IPS-18a (cell line): ENCODE data around the gene RAF1.

ENCODE experiments used
- H3K27ac ChIP-seq: one replicate; pipeline ENCODE4 v1.5.1; 2013; ENCODE audit warnings: low read length
- H3K27me3 ChIP-seq: one replicate; pipeline ENCODE4 v1.6.1; 2013; ENCODE audit warnings: mild to moderate bottlenecking, low read length; ENCODE audit not compliant: control insufficient read depth, insufficient read depth
- H3K36me3 ChIP-seq: one replicate; pipeline ENCODE4 v1.6.1; 2013; ENCODE audit warnings: low read depth, low read length; ENCODE audit not compliant: control insufficient read depth
- H3K4me1 ChIP-seq: one replicate; pipeline ENCODE4 v1.6.1; 2013; ENCODE audit warnings: low read depth, low read length; ENCODE audit not compliant: control insufficient read depth
- H3K4me3 ChIP-seq: one replicate; pipeline ENCODE4 v1.5.1; 2013; ENCODE audit warnings: low read length
- H3K9ac ChIP-seq: one replicate; pipeline ENCODE4 v1.6.1; 2013; ENCODE audit warnings: mild to moderate bottlenecking, low read length, moderate library complexity
- H3K9me3 ChIP-seq: one replicate; pipeline ENCODE4 v1.6.1; 2013; ENCODE audit warnings: low read depth, low read length; ENCODE audit not compliant: control insufficient read depth

Gene RAF1

DNA sequence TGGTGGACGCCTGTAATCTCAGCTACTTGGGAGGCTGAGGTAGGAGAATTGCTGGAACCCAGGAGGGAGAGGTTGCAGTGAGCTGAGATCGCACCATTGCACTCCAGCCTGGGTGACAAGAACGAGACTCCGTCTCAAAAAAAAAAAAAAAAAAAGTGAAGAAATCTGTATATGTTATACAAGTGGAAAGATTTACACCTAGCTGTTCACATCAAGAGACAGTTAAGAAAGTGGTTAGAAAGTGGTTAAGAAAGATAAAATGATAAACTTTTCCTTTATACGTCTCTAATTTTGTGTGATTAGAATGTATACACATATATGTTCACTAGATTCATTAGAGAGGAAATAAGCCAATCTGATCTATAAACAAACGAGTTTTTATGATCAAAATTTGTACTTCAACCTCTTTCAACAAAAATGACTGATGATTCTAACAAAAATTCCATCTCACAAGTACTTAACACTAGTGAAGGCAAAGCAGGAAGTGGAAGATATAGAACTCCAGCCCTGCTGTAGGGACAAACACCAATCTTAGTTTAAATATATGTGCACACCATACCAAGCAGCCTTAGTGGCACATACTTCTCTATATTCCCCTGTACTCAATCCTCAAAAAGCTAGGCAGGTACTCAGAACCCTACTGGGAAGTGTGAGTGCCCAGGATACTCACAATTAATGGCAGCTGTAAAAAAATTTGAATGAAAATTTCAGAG, 51.2 kb downstream of the RAF1 start:
- H3K27me3 ChIP-seq = no peaks in the 10 kb centered on the region
- peaks cover 43% of the 10 kb centered on the region for H3K36me3 ChIP-seq
- no peaks in the 10 kb centered on the region for H3K9me3 ChIP-seq
- no peak overlapping the region for H3K4me3 ChIP-seq
- no peak overlapping the region for H3K27ac ChIP-seq
- H3K4me1 ChIP-seq = no peaks in the 10 kb centered on the region
- no peak overlapping the region for H3K9ac ChIP-seq

DNA sequence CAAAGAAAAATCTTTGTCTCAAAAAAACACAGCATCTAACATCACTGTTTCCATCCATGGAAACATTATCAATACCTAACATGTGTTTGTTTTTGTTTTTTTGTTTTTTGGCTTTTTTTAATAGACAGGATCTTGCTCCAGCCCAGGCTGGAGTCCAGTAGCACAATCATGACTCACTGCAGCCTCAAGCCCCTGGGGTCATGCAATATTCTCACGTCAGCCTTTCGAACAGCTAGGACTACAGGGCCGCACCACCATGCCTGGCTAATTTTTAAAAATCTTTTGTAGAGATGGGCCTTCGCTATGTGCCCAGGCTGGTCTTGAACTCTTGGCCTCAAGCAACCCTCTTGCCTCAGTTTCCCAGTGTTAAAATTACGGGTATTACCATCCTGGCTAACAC, 52.8 kb downstream of the RAF1 start:
- Histone ChIP-seq H3K27me3 (no peaks in the 10 kb centered on the region), H3K9me3 (no peaks in the 10 kb centered on the region), H3K4me3 (no peak overlapping the region), H3K9ac (no peak overlapping the region), H3K4me1 (no peaks in the 10 kb centered on the region), H3K27ac (no peak overlapping the region), H3K36me3 (peaks cover 41% of the 10 kb centered on the region)

DNA sequence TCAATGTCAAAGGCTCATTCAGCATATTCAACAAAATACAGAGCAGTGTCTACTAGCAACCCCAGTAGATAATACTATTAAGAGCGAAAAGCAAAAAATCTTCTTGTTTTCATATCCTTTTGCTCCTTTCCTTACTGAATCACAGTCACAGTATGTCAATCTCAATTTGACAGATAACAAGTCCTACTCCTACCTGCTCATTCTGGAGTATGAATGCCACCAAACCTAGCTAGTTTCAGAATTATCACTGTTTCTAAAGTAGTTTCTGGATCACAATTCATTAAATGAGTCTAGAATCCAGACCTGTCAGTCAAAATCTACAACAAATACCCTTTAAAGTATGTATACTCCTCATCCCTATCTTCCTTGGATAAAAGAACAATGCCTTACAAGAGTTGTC, 55.5 kb downstream of the RAF1 start:
- Histone ChIP-seq H3K27me3 (no peaks in the 10 kb centered on the region), H3K36me3 (peaks cover 54% of the 10 kb centered on the region), H3K27ac (no peak overlapping the region)

DNA sequence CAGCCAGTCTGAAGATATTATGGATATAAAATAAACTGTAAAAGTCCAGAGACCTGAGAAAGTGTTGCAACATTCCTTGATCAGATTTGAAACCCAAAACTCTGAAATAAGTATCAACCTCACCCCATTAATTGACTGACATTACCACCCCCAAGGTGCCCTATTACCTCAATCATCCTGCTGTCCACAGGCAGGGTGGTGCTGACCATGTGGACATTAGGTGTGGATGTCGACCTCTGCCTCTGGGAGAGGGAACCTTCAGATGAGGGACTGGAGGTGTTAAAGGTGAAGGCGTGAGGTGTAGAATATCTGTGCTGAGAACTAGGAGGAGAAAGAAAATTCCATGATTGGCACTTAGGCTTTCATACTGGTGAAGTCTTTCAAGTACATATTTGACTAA, 59.9 kb downstream of the RAF1 start:
- Histone ChIP-seq H3K27ac (no peak overlapping the region), H3K9me3 (no peaks in the 10 kb centered on the region), H3K27me3 (no peaks in the 10 kb centered on the region), H3K4me3 (no peak overlapping the region), H3K36me3 (peaks cover 78% of the 10 kb centered on the region), H3K4me1 (no peaks in the 10 kb centered on the region), H3K9ac (no peak overlapping the region)

More for the DNA sequence above, 55.5 kb downstream of the RAF1 start:
- Histone ChIP-seq H3K9ac (no peak overlapping the region), H3K9me3 (no peaks in the 10 kb centered on the region), H3K4me3 (no peak overlapping the region), H3K4me1 (no peaks in the 10 kb centered on the region)

DNA sequence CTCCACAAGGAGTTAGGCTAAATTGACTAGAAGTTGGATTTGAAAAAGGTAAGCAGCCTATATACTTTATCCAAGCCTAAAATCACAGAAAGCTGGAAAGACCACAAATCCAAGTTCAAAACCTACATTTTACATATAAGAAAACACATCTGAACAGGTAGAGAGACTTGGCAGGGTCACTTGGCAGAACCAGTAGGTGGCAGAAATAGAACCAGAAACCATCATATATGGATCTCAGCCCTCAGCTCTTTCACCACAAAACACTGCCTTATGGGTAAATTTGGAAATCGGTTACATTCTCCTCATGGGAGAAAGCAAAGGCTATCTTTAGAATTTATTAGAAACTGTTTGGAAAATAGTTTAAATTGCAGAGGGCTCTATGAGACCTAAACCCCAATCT, 62.8 kb downstream of the RAF1 start:
- H3K27ac ChIP-seq = no peak overlapping the region
- H3K27me3 ChIP-seq = no peaks in the 10 kb centered on the region
- no peaks in the 10 kb centered on the region for H3K9me3 ChIP-seq
- peaks cover 70% of the 10 kb centered on the region for H3K36me3 ChIP-seq
- no peak overlapping the region for H3K4me3 ChIP-seq
- H3K9ac ChIP-seq = no peak overlapping the region
- H3K4me1 ChIP-seq = no peaks in the 10 kb centered on the region

DNA sequence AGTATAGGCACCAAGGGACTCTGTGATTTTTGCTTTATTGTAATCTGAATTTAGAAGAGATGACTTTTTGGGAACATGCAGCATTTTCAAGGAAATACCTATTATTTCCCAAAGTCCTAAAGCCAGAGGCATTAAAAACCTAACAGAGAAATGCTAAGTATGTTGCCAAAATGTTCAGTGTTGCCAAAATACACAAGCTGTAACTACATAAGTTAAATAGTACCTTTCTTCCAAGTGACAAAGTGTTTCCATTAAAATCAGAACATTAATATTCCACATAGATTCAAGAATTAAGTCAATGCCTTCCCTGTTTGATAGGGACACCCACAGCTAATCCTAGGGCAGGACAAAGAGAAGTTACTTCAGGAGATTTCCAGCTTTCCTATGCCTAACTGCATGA, 65.0 kb downstream of the RAF1 start:
- Histone ChIP-seq H3K4me3 (no peak overlapping the region), H3K36me3 (peaks cover 61% of the 10 kb centered on the region), H3K4me1 (no peaks in the 10 kb centered on the region), H3K27me3 (no peaks in the 10 kb centered on the region), H3K9ac (no peak overlapping the region), H3K9me3 (no peaks in the 10 kb centered on the region), H3K27ac (no peak overlapping the region)

DNA sequence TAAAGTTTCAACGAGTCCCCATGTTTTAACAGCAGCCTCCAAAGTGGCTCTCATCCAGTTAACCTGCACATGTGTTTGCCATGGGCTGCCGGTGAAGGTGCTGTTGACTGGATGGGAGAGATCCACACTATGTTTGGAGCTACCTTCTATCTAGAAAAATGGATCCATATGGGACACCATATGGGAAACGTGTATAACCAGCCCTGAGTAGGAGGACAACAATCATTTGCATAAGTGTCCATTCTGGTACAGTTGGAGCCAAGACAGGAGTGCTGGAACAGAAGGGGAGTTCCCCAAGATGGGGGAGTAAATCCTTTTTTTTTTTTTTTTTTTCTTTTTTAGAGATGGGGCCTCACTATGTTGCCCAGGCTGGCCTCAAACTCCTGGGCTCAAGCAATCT, 70.4 kb downstream of the RAF1 start:
- no peaks in the 10 kb centered on the region for H3K4me1 ChIP-seq
- no peak overlapping the region for H3K9ac ChIP-seq
- H3K9me3 ChIP-seq = no peaks in the 10 kb centered on the region
- H3K4me3 ChIP-seq = no peak overlapping the region
- H3K36me3 ChIP-seq = peaks cover 54% of the 10 kb centered on the region
- H3K27ac ChIP-seq = no peak overlapping the region
- H3K27me3 ChIP-seq = no peaks in the 10 kb centered on the region

DNA sequence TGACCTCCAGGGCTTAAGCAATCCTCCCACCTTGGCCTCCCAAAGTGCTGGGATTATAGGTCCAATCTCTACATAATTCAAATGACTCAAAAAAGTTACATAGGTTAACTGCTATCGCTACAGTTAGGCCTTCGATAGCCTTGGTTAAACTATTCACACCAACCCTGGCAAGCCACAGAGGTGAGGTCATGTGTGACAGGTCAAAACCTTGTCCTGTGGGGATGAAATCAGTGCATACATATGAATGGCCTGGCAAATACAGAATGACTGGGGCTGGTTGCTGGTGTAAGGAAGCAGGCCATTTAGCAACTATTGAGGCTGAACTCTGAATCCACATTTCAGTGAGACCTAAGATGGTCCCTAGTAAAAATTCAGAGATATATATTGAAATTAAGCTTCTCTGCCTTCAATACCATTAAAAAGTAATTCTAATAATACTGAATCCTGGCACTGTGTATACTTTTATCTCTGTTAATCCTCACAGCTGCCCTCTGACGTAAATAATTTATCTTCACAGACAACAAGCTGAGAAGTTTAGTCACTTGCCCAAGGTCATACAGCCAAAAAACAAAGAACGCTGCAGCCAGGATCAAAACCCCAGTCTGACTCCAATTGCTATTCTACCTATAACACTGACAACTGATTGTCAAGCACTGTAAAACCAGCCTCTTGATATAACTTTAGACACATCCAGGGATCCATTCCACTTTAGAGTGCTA, 71.8 kb downstream of the RAF1 start:
- no peak overlapping the region for H3K27ac ChIP-seq
- H3K9ac ChIP-seq = no peak overlapping the region
- H3K4me3 ChIP-seq = no peak overlapping the region
- peaks cover 63% of the 10 kb centered on the region for H3K36me3 ChIP-seq
- no peaks in the 10 kb centered on the region for H3K27me3 ChIP-seq
- H3K9me3 ChIP-seq = no peaks in the 10 kb centered on the region
- H3K4me1 ChIP-seq = no peaks in the 10 kb centered on the region

DNA sequence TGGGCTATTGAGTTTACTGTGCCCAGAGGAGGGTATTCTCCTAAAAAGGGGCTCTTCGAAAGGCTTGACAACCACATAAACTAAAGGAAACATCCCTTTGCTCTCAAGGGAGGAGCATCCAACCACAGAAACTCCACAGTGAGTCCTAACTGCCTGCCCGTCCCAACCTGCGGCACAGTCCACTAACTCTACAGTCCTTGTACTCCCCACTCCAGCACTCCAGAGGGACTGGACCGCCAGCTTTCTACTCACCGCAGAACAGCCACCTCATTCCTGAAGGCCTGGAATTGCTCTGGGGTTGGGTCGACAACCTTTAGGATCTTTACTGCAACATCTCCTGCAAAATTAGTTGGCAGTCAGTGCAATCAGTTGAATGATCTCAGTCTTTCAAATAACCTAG, 72.5 kb downstream of the RAF1 start:
- no peak overlapping the region for H3K9ac ChIP-seq
- no peak overlapping the region for H3K27ac ChIP-seq
- H3K27me3 ChIP-seq = no peaks in the 10 kb centered on the region
- no peak overlapping the region for H3K4me3 ChIP-seq
- H3K9me3 ChIP-seq = no peaks in the 10 kb centered on the region
- H3K36me3 ChIP-seq = peaks cover 64% of the 10 kb centered on the region
- no peaks in the 10 kb centered on the region for H3K4me1 ChIP-seq

DNA sequence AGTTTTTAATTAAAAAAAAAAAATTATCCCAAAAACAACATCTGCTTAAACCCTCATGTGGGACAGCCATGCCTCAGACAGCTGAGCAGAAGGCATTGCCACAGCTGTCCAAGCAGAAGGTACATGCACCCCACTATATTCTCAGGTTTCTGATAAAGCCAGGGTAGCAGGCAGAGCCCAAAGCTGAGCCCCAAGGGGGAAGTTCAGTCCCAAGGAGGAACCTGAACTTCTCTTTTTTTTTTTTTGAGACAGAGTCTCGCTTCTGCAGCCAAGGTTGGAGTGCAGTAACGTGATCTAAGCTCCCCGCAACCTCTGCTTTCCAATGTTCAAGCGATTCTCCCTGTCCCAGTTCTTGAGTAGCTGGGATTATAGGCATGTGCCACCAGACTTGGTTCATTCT, 73.8 kb downstream of the RAF1 start:
- Histone ChIP-seq H3K36me3 (peaks cover 75% of the 10 kb centered on the region), H3K4me3 (no peak overlapping the region), H3K9ac (no peak overlapping the region), H3K9me3 (no peaks in the 10 kb centered on the region), H3K27ac (no peak overlapping the region), H3K4me1 (no peaks in the 10 kb centered on the region), H3K27me3 (no peaks in the 10 kb centered on the region)

DNA sequence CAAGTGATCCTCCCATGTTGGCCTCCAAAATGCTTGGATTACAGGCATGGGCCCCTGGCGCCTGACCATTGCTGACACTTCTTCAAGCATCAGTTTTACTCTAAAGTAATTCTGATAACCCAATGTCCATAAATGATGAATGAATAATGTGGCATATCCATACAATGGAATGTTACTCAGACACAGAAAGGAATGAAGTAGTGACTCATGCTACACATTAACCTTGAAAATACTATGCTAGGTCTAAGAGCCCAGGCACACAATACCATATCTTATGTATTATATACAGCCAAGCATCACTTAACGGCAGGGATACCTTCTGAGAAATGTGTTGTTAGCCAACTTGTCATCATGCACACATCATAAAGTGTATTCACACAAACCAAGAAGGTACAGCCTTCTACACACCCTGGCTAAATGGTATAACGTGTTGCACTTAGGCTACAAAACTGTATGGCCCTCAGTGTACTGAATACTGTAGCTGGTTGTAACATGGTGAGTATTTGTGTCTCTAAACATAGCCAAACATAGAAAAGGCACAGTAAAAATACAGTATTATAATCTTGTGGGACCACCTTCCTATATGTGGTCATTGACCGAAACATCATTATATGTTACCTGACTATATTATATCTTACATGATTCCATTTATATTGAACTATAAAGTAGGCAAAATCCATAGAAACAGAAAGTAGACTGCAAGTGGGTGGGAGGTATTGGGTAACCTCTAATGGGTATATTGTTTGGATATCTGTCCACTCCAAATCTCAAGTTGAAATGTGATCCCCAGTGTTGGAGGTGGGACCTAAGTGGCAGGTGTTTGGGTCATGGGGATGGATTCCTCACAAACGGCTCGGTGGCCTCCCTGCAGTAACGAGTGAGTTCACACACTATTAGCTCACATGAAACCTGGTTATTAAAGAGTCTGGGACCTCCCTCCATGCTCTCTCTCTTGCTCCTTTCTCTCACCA, 75.6 kb downstream of the RAF1 start:
- no peak overlapping the region for H3K4me3 ChIP-seq
- H3K9ac ChIP-seq = no peak overlapping the region
- H3K27ac ChIP-seq = no peak overlapping the region
- no peaks in the 10 kb centered on the region for H3K9me3 ChIP-seq
- no peaks in the 10 kb centered on the region for H3K4me1 ChIP-seq
- H3K27me3 ChIP-seq = no peaks in the 10 kb centered on the region
- peaks cover 81% of the 10 kb centered on the region for H3K36me3 ChIP-seq
